Measurements from ENCODE around the gene CD248.
"Not testable (repeated sequence)": the region's sequence is repeated elsewhere in the genome, so short reads cannot be mapped to it uniquely, and the experiment has no call there.

The CD248 gene

GRCh38 chr11:66311965-66312548 lies 4.8 kb downstream of the CD248 start:
- peak; percentile 92 for DNase-seq

- DNase-seq: no peak
Observed at GRCh38 chr11:66311470-66311964, 5.3 kb downstream of the CD248 start.

GRCh38 chr11:66310803-66311440 lies 5.9 kb downstream of the CD248 start:
- not testable (repeated sequence) for DNase-seq

- DNase-seq: no peak
Observed at GRCh38 chr11:66310324-66310723, 6.5 kb downstream of the CD248 start.

GRCh38 chr11:66309475-66309874 lies 7.4 kb downstream of the CD248 start:
- DNase-seq: no peak

- DNase-seq: no peak
Observed at GRCh38 chr11:66302656-66303055, 14.2 kb downstream of the CD248 start.

DNA sequence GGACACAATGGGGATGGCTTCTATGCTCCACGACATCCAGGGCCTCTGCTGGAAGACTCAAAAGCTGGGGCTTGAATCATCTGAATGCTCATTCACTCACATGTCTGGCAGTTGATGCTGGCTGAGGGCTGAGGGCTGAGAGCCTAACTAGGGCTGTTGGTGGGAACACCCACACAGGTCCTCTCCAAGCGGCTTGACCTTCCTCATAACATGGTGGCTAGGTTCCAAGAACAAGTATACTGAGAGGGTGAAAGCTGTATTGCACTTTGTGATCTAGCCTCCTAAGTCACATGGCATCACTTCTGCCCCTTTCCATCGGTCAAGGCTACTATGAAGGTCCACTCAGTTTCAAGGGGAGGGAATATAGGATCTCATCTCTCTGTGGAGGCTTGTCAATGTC lies 17.7 kb downstream of the CD248 start:
- DNase-seq: no peak

- no peak for DNase-seq
Observed at GRCh38 chr11:66297610-66298009, 19.2 kb downstream of the CD248 start.

GRCh38 chr11:66294626-66295620 lies 21.9 kb downstream of the CD248 start:
- no peak for DNase-seq

DNA sequence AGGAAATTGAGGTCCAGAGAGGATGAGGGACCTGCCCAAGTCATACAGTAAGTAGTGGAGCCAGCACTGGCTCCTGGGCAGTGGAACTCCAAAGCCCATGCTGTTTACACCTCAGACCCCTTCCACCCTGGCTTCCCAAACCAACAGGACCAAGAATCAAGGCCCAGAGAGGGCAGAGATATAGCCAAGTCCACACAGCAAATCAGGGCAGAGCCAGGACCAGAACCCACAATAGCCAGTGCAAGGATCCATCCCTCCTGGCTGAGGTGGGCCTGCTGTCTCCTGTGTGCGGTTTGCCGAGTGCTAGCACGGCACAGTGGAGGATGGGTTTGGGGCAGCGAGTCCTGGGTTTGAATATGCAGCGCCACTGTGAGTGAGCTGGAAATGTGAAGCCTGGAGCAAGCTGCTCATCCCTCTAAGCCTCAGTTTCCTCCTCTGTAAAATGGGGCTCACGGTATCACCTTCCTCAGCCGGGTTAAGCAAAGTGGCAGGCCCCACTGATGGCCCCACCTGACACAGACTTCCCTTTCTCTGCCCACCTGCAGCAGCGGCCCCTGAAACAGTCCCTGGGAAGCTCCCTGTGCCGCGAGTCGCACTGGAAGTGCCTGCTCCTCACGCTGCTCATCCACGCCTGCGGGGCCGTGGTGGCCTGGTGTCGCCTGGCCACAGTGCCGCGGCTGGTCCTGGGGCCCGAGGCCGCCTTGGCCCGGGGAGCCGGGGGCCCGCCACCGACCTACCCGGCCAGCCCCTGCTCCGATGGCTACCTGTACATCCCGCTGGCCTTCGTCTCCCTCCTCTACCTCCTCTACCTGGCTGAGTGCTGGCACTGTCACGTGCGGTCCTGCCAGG lies 22.8 kb downstream of the CD248 start:
- no peak for DNase-seq

DNA sequence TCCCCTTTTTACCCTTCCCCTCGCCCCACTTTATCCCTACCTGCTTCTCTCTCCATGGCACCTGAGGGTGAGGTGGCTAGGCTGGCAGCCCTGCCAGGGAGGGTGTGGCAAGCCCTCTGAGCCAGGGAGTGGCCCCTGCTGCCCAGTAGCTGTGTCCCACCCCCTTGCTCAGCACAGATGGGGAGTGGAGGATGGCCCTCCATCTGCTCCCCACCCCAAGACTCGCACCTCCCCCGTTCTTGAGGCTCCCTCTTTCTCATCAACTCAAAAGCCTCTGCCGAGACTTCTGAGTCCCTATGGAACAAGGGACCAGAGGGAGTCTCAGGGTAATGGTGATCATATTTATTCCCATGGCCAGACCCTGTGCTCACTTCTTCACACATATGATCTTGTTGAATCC lies 23.5 kb downstream of the CD248 start:
- no peak for DNase-seq

DNA sequence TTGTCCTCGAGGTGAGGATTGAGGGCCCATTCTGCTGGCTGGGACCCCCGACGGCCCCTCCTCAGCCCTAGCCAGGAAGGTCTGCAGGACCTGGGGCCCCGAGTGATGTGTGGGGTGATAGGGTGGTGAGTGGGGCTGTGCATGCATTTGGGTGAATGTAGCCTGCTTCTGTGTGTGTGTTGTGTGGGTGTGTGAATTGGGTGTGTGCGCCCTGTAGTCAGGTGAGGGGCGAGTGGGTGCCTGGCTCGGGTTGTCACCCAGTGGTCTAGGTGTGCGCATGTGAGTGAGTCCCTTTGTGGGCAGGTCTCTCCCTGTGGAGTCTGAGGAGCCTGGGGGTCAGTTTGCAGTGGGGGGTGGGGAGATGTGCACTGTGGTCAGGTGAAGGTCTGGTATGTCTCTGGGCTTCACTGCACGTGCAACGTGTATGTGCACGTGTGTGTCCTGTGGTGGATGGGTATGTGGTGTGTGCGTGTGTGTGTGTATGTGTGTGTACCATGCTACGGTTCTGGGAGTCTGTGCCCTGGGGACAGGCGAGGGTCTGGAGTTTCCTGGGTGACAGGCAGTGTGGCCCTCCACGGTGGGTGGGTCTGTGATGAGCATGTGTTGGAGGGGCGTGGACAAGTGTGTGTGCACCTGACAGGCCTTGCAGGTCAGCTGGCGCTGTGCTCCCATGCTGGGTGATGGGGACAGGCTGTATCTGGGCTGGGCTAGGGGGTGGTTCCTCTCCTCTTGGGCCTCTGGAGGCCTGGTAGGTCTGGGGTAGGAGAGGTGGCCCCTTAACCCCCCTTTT lies 24.1 kb downstream of the CD248 start:
- no peak for DNase-seq

DNA sequence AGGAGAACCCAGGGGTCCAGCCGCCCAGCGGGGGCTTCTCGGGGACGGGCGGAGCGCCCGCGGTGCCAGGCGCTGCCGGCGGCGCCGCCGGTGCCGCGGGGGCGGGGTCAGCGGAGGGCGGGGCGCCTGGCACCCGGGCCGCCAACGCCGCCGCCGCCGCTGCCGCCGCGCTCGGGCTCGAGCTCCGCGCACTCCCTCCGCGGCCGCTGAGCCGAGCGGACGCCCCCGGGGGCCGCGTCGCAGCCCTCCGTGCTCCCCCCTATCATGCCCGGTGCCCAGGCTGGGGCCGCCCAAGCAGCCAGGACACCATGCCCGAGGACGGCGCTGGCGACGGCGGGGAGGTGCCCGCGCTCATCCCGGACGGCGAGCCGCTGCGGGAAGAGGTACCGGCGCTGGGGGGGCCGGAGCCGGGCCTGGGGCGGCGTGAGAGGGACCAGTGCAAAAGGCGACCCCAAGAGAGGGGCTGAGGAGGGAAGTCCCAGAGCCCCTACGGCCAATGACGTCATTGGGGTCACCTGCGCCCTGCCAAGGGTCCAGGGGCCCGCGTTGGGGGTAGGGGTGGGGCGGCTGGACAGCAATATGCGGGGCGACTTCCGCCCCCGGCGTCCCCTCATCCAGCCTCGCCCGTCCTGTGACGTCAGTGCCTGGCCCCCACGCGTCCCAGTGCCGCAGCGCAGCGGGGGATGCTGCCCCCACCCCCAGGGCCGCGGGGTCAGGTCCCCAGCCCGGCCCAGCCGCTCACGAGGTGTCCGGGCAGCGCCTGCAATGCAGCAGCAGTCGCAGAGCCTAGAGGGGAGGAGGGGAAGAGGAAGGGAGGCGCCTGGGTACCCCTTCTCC lies 24.9 kb downstream of the CD248 start, which contains the start of gene TMEM151A:
Gene TMEM151A, plus strand, starts transcription at position 189 of the 837 bp plus-strand sequence. Its CDS starts 120 bp downstream, at position 309.
- no peak for DNase-seq

DNA sequence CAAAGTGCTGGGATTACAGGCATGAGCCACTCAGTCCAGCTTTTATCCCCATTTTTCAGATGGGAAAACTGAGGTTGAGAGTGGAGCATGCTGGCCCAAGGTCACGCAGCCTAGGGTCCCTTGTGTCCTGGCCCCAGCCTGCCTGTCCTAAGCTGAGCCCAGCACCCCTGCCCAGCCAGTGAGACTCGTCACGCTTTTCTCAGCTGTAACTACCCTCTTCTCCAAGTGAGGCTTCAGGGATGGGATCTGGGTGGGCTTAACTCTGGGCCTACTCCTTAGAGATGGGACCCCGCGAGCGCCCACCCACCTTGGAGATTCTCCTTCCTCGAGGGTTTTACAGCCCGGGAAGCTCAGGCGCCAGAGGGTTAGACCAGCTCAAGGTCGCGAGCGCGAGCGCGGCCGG lies 25.5 kb downstream of the CD248 start:
- no peak for DNase-seq

- no peak for DNase-seq
Observed at GRCh38 chr11:66290330-66290621, 26.6 kb downstream of the CD248 start.

DNA sequence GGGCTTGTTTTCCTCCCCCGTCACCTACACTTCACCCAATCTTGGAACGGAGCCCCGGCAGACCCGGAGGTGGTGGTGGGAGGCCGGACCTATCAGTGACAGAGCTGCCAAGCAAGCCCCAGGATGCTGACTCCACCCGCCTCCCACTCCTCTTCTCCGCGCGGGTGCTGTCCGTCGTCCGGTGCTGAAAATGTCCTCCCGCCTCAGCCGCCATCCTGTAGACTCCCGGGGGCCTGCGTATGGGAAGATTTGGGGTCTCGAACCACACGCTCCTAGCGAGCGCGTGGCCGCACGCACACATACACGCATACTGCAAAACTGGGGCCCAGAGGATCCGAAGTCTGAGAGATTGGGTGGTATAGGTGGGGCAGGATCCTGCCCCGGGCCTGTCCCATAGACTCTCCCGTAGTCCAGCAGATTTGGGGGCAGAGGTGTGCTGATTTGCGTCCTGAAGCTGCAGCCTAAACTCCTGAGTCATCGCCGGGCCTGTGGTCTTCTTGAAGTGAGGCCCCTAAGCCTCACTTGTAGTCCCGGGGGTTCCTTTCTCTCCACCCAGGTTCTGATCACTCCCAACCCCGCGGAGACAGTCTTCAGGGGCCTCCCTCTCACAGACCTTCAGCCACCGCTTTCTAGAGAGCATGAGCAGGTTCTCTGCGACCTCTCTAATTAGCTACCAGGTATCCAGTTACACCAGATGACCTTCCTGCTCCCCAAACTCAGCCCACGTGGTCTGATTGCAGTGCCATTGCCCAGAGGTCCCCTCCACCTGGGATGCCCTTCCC lies 27.1 kb downstream of the CD248 start:
- DNase-seq: no peak

DNA sequence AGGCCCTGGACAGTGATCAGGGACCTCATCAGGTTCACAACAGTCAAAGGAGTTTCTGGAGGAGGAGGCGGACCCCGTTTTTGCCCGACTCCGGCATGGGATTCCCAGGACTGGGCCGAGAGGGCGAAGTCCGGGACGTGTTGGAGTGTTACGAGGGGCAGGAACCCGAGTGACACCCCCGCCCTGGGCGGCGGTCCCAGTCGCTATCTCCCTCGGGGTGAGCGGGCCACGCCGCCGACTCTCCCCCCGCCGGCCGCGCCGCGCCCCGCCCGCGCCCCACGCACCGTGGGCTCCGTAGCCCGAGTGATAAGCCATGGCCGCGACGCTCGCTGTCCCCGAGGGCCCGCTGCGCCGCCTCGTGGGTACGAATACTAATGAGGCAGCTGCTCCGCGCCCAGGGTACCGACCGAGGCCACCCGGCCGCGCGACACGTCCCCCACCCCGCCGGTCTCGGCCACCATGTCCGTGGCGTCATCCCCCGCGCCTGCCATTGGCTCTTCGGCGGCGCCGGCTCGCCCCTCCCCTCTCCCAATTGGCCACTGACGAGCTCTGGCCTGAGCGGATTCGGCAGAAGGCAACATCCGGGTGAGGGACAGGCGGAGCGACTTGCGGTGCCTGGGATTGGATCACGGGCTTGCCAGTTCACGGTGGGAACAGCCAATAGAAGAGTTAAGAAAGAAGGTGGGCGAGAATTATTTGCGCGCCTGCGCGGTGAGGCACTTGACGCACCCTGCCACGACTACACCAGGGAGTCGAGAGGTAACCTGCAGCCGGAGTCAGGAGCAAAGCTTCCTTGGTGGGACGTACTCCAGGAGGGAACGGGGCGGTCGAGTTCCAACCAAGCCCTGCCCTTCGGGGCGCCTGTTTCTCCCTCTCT lies 27.9 kb downstream of the CD248 start, which contains the start of gene YIF1A:
Gene YIF1A, minus strand, starts transcription at position 473 of the 877 bp plus-strand sequence. Its CDS starts 158 bp downstream, at position 315.
- peak; percentile 100 for DNase-seq

DNA sequence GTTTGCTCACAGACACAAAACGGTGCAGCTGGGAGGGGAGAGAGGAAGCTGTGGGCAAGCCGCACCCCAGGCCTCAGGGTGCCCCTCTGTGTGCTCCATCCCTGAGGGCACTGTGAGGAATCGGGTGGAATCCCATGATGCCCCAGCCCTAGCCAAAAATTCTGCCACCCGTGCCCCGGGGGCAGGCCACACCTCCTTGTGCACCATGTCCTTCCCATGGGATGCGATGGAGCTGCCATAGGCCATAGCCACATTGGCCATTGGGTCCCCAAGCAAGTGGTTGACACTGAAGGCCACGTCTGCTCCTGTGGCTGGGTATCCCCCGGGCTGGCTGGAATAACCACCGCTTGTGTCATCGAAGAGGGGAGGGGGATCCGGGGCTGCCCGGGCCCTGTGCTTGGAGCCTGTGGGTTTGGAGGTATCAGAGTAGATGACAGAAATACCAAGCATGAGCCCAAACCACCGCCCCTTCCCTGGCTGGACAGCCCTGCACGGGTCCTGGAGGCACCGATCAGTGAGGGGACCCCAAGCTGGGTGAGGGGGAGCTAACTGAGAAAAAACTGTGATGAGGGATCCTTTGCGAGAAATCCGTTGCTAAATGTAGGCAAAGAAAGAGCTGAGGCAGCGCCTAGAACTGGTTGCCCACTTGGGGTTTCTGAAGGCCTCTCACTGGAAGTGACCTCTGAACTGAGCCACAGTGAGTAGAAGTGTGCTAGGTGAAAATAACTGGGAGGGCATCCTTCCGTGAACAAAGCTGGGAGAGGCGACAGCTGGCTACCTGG lies 28.8 kb downstream of the CD248 start:
- no peak for DNase-seq
